ENCODE results near the gene SPTBN5. TPM values are rescaled to one million over a fixed set of nuclear protein-coding genes. Genes with fewer than 3 reads are reported as not detected.

SPTBN5 gene
- total RNA-seq, 1 experiment from 2014 or later: 0.64 TPM

- CTCF ChIA-PET: no interaction called here
- no peak for TF ChIP-seq CTCF (IDR thresholded peaks at IDR 0.05; ENCODE audit: unreplicated experiment)
- H3K9me3 Mint-ChIP-seq (ENCODE audit: low read depth, unreplicated experiment): no peaks in the 10 kb centered on the region
- no peaks in the 10 kb centered on the region for H3K4me1 Mint-ChIP-seq (ENCODE audit: low read depth, unreplicated experiment)
- no peaks in the 10 kb centered on the region for H3K36me3 Mint-ChIP-seq (ENCODE audit: insufficient read depth, unreplicated experiment)
- intact Hi-C loops (cut with micrococcal nuclease; ENCODE audit: unreplicated experiment): no loop called here
- no TSS peak for BruUV-seq (replicated peaks)
- no peak for DNase-seq
- H3K4me3 Mint-ChIP-seq (ENCODE audit: low read depth, unreplicated experiment): no peak overlapping the region
- no peak overlapping the region for H3K27ac Mint-ChIP-seq (ENCODE audit: unreplicated experiment)
- H3K27me3 Mint-ChIP-seq (ENCODE audit: unreplicated experiment): no peaks in the 10 kb centered on the region
These were observed 88.1 kb downstream of the SPTBN5 start for GRCh38 chr15:41805711-41806110.

- no peaks in the 10 kb centered on the region for H3K4me1 Mint-ChIP-seq (ENCODE audit: low read depth, unreplicated experiment)
- no TSS peak for BruUV-seq (replicated peaks)
- intact Hi-C loops (cut with micrococcal nuclease; ENCODE audit: unreplicated experiment): no loop called here
- CTCF ChIA-PET: no interaction called here
- DNase-seq: no peak
- no peak for TF ChIP-seq CTCF (IDR thresholded peaks at IDR 0.05; ENCODE audit: unreplicated experiment)
- no peaks in the 10 kb centered on the region for H3K9me3 Mint-ChIP-seq (ENCODE audit: low read depth, unreplicated experiment)
- no peak overlapping the region for H3K27ac Mint-ChIP-seq (ENCODE audit: unreplicated experiment)
- no peak overlapping the region for H3K4me3 Mint-ChIP-seq (ENCODE audit: low read depth, unreplicated experiment)
- no peaks in the 10 kb centered on the region for H3K36me3 Mint-ChIP-seq (ENCODE audit: insufficient read depth, unreplicated experiment)
- H3K27me3 Mint-ChIP-seq (ENCODE audit: unreplicated experiment): no peaks in the 10 kb centered on the region
These were observed 88.8 kb downstream of the SPTBN5 start for GRCh38 chr15:41804916-41805666.

GRCh38 chr15:41804361-41804760 lies 89.5 kb downstream of the SPTBN5 start:
- Mint-ChIP-seq H3K27me3 (ENCODE audit: unreplicated experiment) (no peaks in the 10 kb centered on the region), H3K36me3 (ENCODE audit: insufficient read depth, unreplicated experiment) (no peaks in the 10 kb centered on the region), H3K9me3 (ENCODE audit: low read depth, unreplicated experiment) (no peaks in the 10 kb centered on the region), H3K4me1 (ENCODE audit: low read depth, unreplicated experiment) (no peaks in the 10 kb centered on the region), H3K4me3 (ENCODE audit: low read depth, unreplicated experiment) (no peak overlapping the region), H3K27ac (ENCODE audit: unreplicated experiment) (no peak overlapping the region)
- no peak for DNase-seq
- intact Hi-C loops (cut with micrococcal nuclease; ENCODE audit: unreplicated experiment): no loop called here
- CTCF ChIA-PET: no interaction called here
- BruUV-seq (replicated peaks): no TSS peak
- TF ChIP-seq CTCF (IDR thresholded peaks at IDR 0.05; ENCODE audit: unreplicated experiment): no peak

GRCh38 chr15:41801850-41802455 lies 91.9 kb downstream of the SPTBN5 start:
- Mint-ChIP-seq H3K27ac (ENCODE audit: unreplicated experiment) (no peak overlapping the region), H3K4me1 (ENCODE audit: low read depth, unreplicated experiment) (no peaks in the 10 kb centered on the region), H3K4me3 (ENCODE audit: low read depth, unreplicated experiment) (no peak overlapping the region), H3K36me3 (ENCODE audit: insufficient read depth, unreplicated experiment) (no peaks in the 10 kb centered on the region), H3K27me3 (ENCODE audit: unreplicated experiment) (no peaks in the 10 kb centered on the region), H3K9me3 (ENCODE audit: low read depth, unreplicated experiment) (no peaks in the 10 kb centered on the region)
- no TSS peak for BruUV-seq (replicated peaks)
- DNase-seq: no peak
- intact Hi-C loops (cut with micrococcal nuclease; ENCODE audit: unreplicated experiment): no loop called here
- no peak for TF ChIP-seq CTCF (IDR thresholded peaks at IDR 0.05; ENCODE audit: unreplicated experiment)
- CTCF ChIA-PET: interaction anchor here (1.1 kb wide), 1 partner anchor 28 kb away, joined by 3 read pairs; the partner anchor contains the start of gene MAPKBP1
